K562 (cell line): ENCODE measurements around the gene TMEM174. TPM values are rescaled to one million over a fixed set of nuclear protein-coding genes. Genes with fewer than 3 reads are reported as not detected.

Experiments
- ATAC-seq: fragments of 200-7000 bp; cut with Tn5 transposase; 3 replicates; pipeline ENCODE4 v1.9.1; 2020; ENCODE audit warnings: moderate library complexity
- BruUV-seq: library from RNA; stranded (reverse); fragments of 400-500 nt; replicated peaks from 2 replicates; lab custom pipeline; 2021; lab: Mats Ljungman, UMichigan
- CTCF ChIA-PET: fragments of 300-600 bp; formaldehyde crosslinking; extraction: SDS; loops from one replicate; lab custom pipeline; 2021; ENCODE audit warnings: low intra/inter-chr PET ratio; lab: Yijun Ruan, JAX
- POLR2A ChIA-PET: fragments of 300-600, 350-650 bp; sonication (Branson Sonifier 250); formaldehyde crosslinking; extraction: SDS; loops from one replicate; lab custom pipeline; 2021; ENCODE audit warnings: antibody characterized with exemption, inconsistent platforms; lab: Yijun Ruan, JAX
- DNase-seq, 4 experiments: peaks; one replicate each; pipeline versions ENCODE4 v3.0.0 to v3.0.0-alpha.2; 2011 to 2018; ENCODE audit warnings: low spot score in 3 of 4, mixed read lengths in 3 of 4; ENCODE audit errors: extremely low read depth in 1 of 4
- FAIRE-seq: peaks from 2 replicates; lab custom pipeline; 2011; peaks lifted over from hg19 to GRCh38; lab: Jason Lieb, UNC
- H2AFZ ChIP-seq: 2 replicates; pipeline ENCODE4 v1.6.0; 2011; ENCODE audit warnings: low read depth, low read length, control low read depth, inconsistent platforms
- H3K27ac ChIP-seq: fragments of 200-600 bp; 3 replicates; pipeline ENCODE4 v1.8.0; 2011; ENCODE audit warnings: low read depth, mild to moderate bottlenecking, control low read depth, inconsistent platforms, low read length, moderate library complexity, mixed read lengths; ENCODE audit errors: extremely low read depth
- H3K27me3 ChIP-seq, 2 experiments: fragments of 300-600 bp in 1 of 2; 2 replicates in 1 of 2; 3 replicates in 1 of 2; pipeline versions ENCODE4 v1.6.0 to v1.8.0; 2011; ENCODE audit warnings: inconsistent platforms in 2 of 2, low read length in 2 of 2, mild to moderate bottlenecking in 1 of 2, mixed read lengths in 1 of 2, moderate library complexity in 1 of 2; ENCODE audit not compliant: control insufficient read depth in 2 of 2, insufficient read depth in 2 of 2
- H3K36me3 ChIP-seq: fragments of 300-600 bp; 3 replicates; pipeline ENCODE4 v1.8.0; 2011; ENCODE audit warnings: mild to moderate bottlenecking, low read length, inconsistent platforms; ENCODE audit not compliant: control insufficient read depth, insufficient read depth
- H3K4me1 ChIP-seq, 2 experiments: fragments of 200-600 bp in 1 of 2; replicated peaks in 1 of 2; 2 replicates in 1 of 2; 3 replicates in 1 of 2; pipeline versions ENCODE4 v1.5.1 to v1.8.0; 2011; ENCODE audit warnings: inconsistent platforms in 2 of 2, low read length in 2 of 2, mild to moderate bottlenecking in 1 of 2, mixed read lengths in 1 of 2, moderate library complexity in 1 of 2; ENCODE audit not compliant: control insufficient read depth in 2 of 2, insufficient read depth in 2 of 2
- H3K4me2 ChIP-seq: 2 replicates; pipeline ENCODE4 v1.6.1; 2011; ENCODE audit warnings: low read length, control low read depth, inconsistent platforms, mixed read lengths; ENCODE audit not compliant: insufficient read depth
- H3K4me3 ChIP-seq: fragments of 200-600 bp; sonication (generic), shearing (Covaris generic); 2 replicates; pipeline ENCODE4 v1.5.1; 2016; ENCODE audit warnings: control low read depth, inconsistent platforms
- H3K79me2 ChIP-seq: fragments of 200-600 bp; 3 replicates; pipeline ENCODE4 v1.8.0; 2011; ENCODE audit warnings: low read length, inconsistent platforms; ENCODE audit not compliant: control insufficient read depth, insufficient read depth
- H3K9ac ChIP-seq, 2 experiments: 2 replicates each; pipeline versions ENCODE4 v1.6.0 to v1.6.1; 2011; ENCODE audit warnings: low read depth in 2 of 2, low read length in 2 of 2, control low read depth in 1 of 2, inconsistent platforms in 1 of 2, mild to moderate bottlenecking in 1 of 2, mixed read lengths in 1 of 2; ENCODE audit not compliant: insufficient read depth in 1 of 2
- H3K9me1 ChIP-seq: one replicate; pipeline ENCODE4 v1.6.0; 2011; ENCODE audit warnings: inconsistent platforms, mild to moderate bottlenecking, low read length, moderate library complexity; ENCODE audit not compliant: control insufficient read depth, insufficient read depth
- H3K9me3 ChIP-seq: replicated peaks from 2 replicates; pipeline ENCODE4 v1.5.1; 2011; ENCODE audit warnings: low read depth, low read length, inconsistent platforms; ENCODE audit not compliant: control insufficient read depth, insufficient read depth
- H4K20me1 ChIP-seq: replicated peaks from 2 replicates; pipeline ENCODE4 v1.6.1; 2011; ENCODE audit warnings: low read length, inconsistent platforms, mixed read lengths; ENCODE audit not compliant: control insufficient read depth, insufficient read depth
- POLR3G ChIP-seq: IDR thresholded peaks from 2 replicates; pipeline ENCODE4 v1.6.1; 2011; ENCODE audit not compliant: insufficient read length, insufficient replicate concordance; ENCODE audit errors: extremely low read depth
- PTBP1 ChIP-seq: fragments of 200-400 bp; formaldehyde crosslinking; IDR thresholded peaks from 2 replicates; pipeline ENCODE4 v1.6.1; 2017; ENCODE audit warnings: low read depth, low read length
- SPI1 ChIP-seq: IDR thresholded peaks from 2 replicates; pipeline ENCODE4 v1.6.1; 2011; ENCODE audit warnings: low read depth, low read length, control low read depth, borderline replicate concordance
- ZNF57 ChIP-seq: fragments of 450-650 bp; formaldehyde crosslinking; IDR thresholded peaks from 2 replicates; pipeline ENCODE4 v1.4.0; 2020; ENCODE audit warnings: mild to moderate bottlenecking, moderate library complexity
- ZNF740 ChIP-seq, 3 experiments: fragments of 200-800 bp in 1 of 3; sonication (Bioruptor generic) in 1 of 3; sonication (generic) in 1 of 3; formaldehyde crosslinking in 1 of 3; IDR thresholded peaks; 2 replicates each; pipeline versions ENCODE4 v1.6.1 to v1.8.0; 2016 to 2022; ENCODE audit warnings: mild to moderate bottlenecking in 2 of 3, missing compliant biosample characterization in 2 of 3, missing genetic modification characterization in 2 of 3, missing genetic modification reagents in 1 of 3
- WGBS: fragments of 100-300 bp; shearing (Covaris generic); methylation state at CpG from one replicate; pipeline ENCODE4 v1.1.6; 2016; ENCODE audit warnings: low coverage, mixed read lengths; ENCODE audit not compliant: insufficient coverage; ENCODE audit errors: missing lambda C conversion rate; 5-methylcytosine and 5-hydroxymethylcytosine counted together
- in situ Hi-C: fragments of 300-500 bp; cut with MboI; formaldehyde crosslinking; loops from 4 replicates; pipeline ENCODE4 v1.15.0; 2018; ENCODE audit warnings: inconsistent platforms, mixed read lengths
- intact Hi-C: fragments of 100-400 bp; cut with micrococcal nuclease; formaldehyde crosslinking; loops from 2 replicates; pipeline ENCODE4 v1.14.2; 2022
- polyA plus RNA-seq, 8 experiments: library from polyadenylated mRNA; depleted of rRNA in 4 of 8; stranded (reverse) in 5 of 8; unstranded in 3 of 8; fragments of >200 nt; fragmentation: Nextera tagmentation in 2 of 8; fragmentation: Illumina TruSeq in 1 of 8; extraction: Ambion mirVana in 2 of 8; extraction: Trizol in 1 of 8; gene quantifications; 2 replicates each; pipeline versions ENCODE4 v1.2.1 to v1.2.3, GENCODE V29; 2011 to 2014; ENCODE audit warnings: inconsistent platforms in 1 of 8, missing spikeins in 1 of 8
- total RNA-seq, 7 experiments: library from RNA; depleted of rRNA in 6 of 7; stranded (reverse); fragments of >200 nt in 6 of 7; fragmentation: Illumina TruSeq in 2 of 7; extraction: Trizol in 2 of 7; gene quantifications; 2 replicates each; pipeline versions ENCODE4 v1.2.1 to v1.2.3, GENCODE V29; 2011 to 2021; ENCODE audit warnings: low replicate concordance in 1 of 7
- TF ChIP-seq, protein P1 (sequence below): conservative IDR thresholded peaks from 2 replicates; pipeline ENCODE4 v1.6.1; 2011; ENCODE audit warnings: low read depth, mild to moderate bottlenecking, low read length; ENCODE audit not compliant: control insufficient read depth

Gene TMEM174
- total and polyA plus RNA-seq, 9 of the 15 experiments (the other 6 are each of a cell fraction or from before 2014, with no cell fraction given): not detected

DNA sequence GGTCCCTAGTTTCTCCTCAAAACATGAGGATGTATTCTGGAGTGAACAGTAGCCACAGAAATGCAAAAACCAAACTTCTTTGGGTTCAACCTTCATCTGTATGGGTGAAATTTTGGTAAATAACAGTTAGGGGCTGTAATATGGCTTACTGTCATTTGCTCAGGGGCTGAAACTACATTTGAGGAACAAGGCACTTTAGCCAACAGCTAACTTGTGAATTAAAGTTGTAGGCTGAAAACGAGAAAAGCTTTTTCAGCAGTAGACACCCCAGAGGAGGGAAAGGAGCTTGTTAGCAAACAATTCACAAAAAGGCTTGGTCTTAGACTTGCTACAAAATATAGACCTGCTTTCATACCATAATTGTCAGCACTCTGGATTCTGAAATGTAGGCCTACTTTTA is 46.0 kb upstream of the TMEM174 start:
- no peaks in the 10 kb centered on the region for H3K9me3 ChIP-seq
- ATAC-seq: no peak
- no TSS peak for BruUV-seq
- H2AFZ ChIP-seq: no peak overlapping the region
- H3K79me2 ChIP-seq: no peaks in the 10 kb centered on the region
- no peak for FAIRE-seq
- CTCF ChIA-PET: no interaction called here
- H3K27me3 ChIP-seq: peaks cover 18 to 42% of the 10 kb centered on the region in 2 experiments
- intact Hi-C loops (no loop called here), in situ Hi-C loops (no loop called here)
- no peak overlapping the region for H3K4me3 ChIP-seq
- no peaks in the 10 kb centered on the region for H3K9me1 ChIP-seq
- WGBS: 7% methylated on average over 1 of the region's 1 CpG
- H4K20me1 ChIP-seq: no peaks in the 10 kb centered on the region
- POLR2A ChIA-PET: no interaction called here
- H3K9ac ChIP-seq: no peak overlapping the region
- DNase-seq: no peak
- H3K27ac ChIP-seq: no peak overlapping the region
- H3K4me2 ChIP-seq: no peak overlapping the region
- H3K36me3 ChIP-seq: no peaks in the 10 kb centered on the region
- H3K4me1 ChIP-seq: peaks cover 0 to 4% of the 10 kb centered on the region in 2 experiments; a peak in 2 of 5 replicates
- no peak for TF ChIP-seq SPI1
- no peak for TF ChIP-seq ZNF57 (CRISPR knock-in tag)
- TF ChIP-seq POLR3G: no peak
- TF ChIP-seq, protein P1, sequence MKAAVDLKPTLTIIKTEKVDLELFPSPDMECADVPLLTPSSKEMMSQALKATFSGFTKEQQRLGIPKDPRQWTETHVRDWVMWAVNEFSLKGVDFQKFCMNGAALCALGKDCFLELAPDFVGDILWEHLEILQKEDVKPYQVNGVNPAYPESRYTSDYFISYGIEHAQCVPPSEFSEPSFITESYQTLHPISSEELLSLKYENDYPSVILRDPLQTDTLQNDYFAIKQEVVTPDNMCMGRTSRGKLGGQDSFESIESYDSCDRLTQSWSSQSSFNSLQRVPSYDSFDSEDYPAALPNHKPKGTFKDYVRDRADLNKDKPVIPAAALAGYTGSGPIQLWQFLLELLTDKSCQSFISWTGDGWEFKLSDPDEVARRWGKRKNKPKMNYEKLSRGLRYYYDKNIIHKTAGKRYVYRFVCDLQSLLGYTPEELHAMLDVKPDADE: no peak
- TF ChIP-seq ZNF740 (CRISPR knock-in tag; IDR thresholded peaks at IDR 0.05): no peak
- no peak for TF ChIP-seq ZNF740 (tag; IDR thresholded peaks at IDR 0.05)
- no peak for TF ChIP-seq PTBP1
